HEK293 (cell line): ENCODE measurements around the gene SUPT20HL2.

Experiments used
- CTCF ChIA-PET: fragments of 350-600 bp; formaldehyde crosslinking; extraction: SDS; loops from one replicate; lab custom pipeline; 2021; ENCODE audit warnings: antibody characterized with exemption; lab: Yijun Ruan, JAX
- POLR2A ChIA-PET: fragments of 300-600 bp; formaldehyde crosslinking; extraction: SDS; loops from one replicate; lab custom pipeline; 2020; ENCODE audit warnings: antibody characterized with exemption, inconsistent platforms; lab: Yijun Ruan, JAX
- H3K27ac ChIP-seq: fragments of 200-500 bp; sonication (Bioruptor generic); 2 replicates; pipeline ENCODE4 v1.5.1; 2014; ENCODE audit warnings: low read depth, low read length, control low read depth, inconsistent platforms; ENCODE audit errors: extremely low read depth
- H3K36me3 ChIP-seq, 2 experiments: fragments of 200-500 bp in 1 of 2; sonication (Bioruptor generic) in 1 of 2; 1 replicate in 1 of 2; 2 replicates in 1 of 2; pipeline ENCODE4 v1.5.1; 2014 to 2017; ENCODE audit warnings: inconsistent platforms in 2 of 2, low read length in 2 of 2; ENCODE audit not compliant: control insufficient read depth in 2 of 2, insufficient read depth in 1 of 2
- H3K4me1 ChIP-seq: fragments of 200-500 bp; sonication (Bioruptor generic); 2 replicates; pipeline ENCODE4 v1.5.1; 2014; ENCODE audit warnings: mild to moderate bottlenecking, low read length, inconsistent platforms; ENCODE audit not compliant: control insufficient read depth, insufficient read depth
- H3K4me3 ChIP-seq: 2 replicates; pipeline ENCODE4 v1.5.1; 2011; ENCODE audit warnings: low read depth, mild to moderate bottlenecking, control low read depth, low read length, moderate library complexity
- H3K9me3 ChIP-seq: fragments of 200-500 bp; sonication (Bioruptor generic); 2 replicates; pipeline ENCODE4 v1.5.1; 2014; ENCODE audit warnings: low read depth, low read length, inconsistent platforms; ENCODE audit not compliant: control insufficient read depth, insufficient read depth
- FEZF1 ChIP-seq: fragments of 450-650 bp; formaldehyde crosslinking; IDR thresholded peaks from 2 replicates; pipeline ENCODE4 v1.5.1; 2016; ENCODE audit warnings: missing biosample characterization, missing genetic modification characterization
- KLF1 ChIP-seq: fragments of 450-650 bp; formaldehyde crosslinking; IDR thresholded peaks from 2 replicates; pipeline ENCODE4 v1.5.1; 2016; ENCODE audit warnings: missing biosample characterization, missing genetic modification characterization
- MZF1 ChIP-seq: fragments of 450-650 bp; formaldehyde crosslinking; IDR thresholded peaks from 2 replicates; pipeline ENCODE4 v1.5.1; 2017; ENCODE audit warnings: missing biosample characterization, missing genetic modification characterization, borderline replicate concordance
- OVOL3 ChIP-seq: fragments of 450-650 bp; formaldehyde crosslinking; IDR thresholded peaks from 2 replicates; pipeline ENCODE4 v1.5.1; 2016; ENCODE audit warnings: missing biosample characterization, missing genetic modification characterization
- SETDB1 ChIP-seq: IDR thresholded peaks from one replicate; pipeline ENCODE4 v1.6.1; 2017; ENCODE audit warnings: mild to moderate bottlenecking, low read length, moderate library complexity, mixed read lengths; ENCODE audit not compliant: insufficient read length
- YY2 ChIP-seq: fragments of 450-650 bp; formaldehyde crosslinking; IDR thresholded peaks from 2 replicates; pipeline ENCODE4 v1.5.1; 2016; ENCODE audit warnings: missing biosample characterization, missing genetic modification characterization
- ZBTB49 ChIP-seq: fragments of 450-650 bp; formaldehyde crosslinking; IDR thresholded peaks from 2 replicates; pipeline ENCODE4 v1.5.1; 2016; ENCODE audit warnings: missing biosample characterization, missing genetic modification characterization, low read depth
- ZFP69B ChIP-seq: fragments of 450-650 bp; formaldehyde crosslinking; IDR thresholded peaks from 2 replicates; pipeline ENCODE4 v1.5.1; 2016; ENCODE audit warnings: missing biosample characterization, missing genetic modification characterization
- ZNF10 ChIP-seq: fragments of 450-650 bp; formaldehyde crosslinking; IDR thresholded peaks from 2 replicates; pipeline ENCODE4 v1.5.1; 2017; ENCODE audit warnings: missing biosample characterization, missing genetic modification characterization
- ZNF133 ChIP-seq: fragments of 450-650 bp; formaldehyde crosslinking; IDR thresholded peaks from 2 replicates; pipeline ENCODE4 v1.5.1; 2016; ENCODE audit warnings: missing biosample characterization, missing genetic modification characterization
- ZNF146 ChIP-seq: fragments of 450-650 bp; formaldehyde crosslinking; IDR thresholded peaks from 2 replicates; pipeline ENCODE4 v1.5.1; 2016; ENCODE audit warnings: missing biosample characterization, missing genetic modification characterization
- ZNF221 ChIP-seq: fragments of 450-650 bp; formaldehyde crosslinking; IDR thresholded peaks from 2 replicates; pipeline ENCODE4 v1.5.1; 2017; ENCODE audit warnings: missing biosample characterization, missing genetic modification characterization, borderline replicate concordance
- ZNF366 ChIP-seq: fragments of 450-650 bp; formaldehyde crosslinking; conservative IDR thresholded peaks from 2 replicates; pipeline ENCODE4 v1.5.1; 2016; ENCODE audit warnings: missing biosample characterization, missing genetic modification characterization
- ZNF404 ChIP-seq: fragments of 450-650 bp; formaldehyde crosslinking; IDR thresholded peaks from 2 replicates; pipeline ENCODE4 v1.5.1; 2017; ENCODE audit warnings: missing biosample characterization, missing genetic modification characterization
- ZNF555 ChIP-seq: fragments of 450-650 bp; formaldehyde crosslinking; conservative IDR thresholded peaks from 2 replicates; pipeline ENCODE4 v1.5.1; 2017; ENCODE audit warnings: missing biosample characterization, mild to moderate bottlenecking, missing genetic modification characterization, inconsistent platforms
- ZNF560 ChIP-seq: fragments of 450-650 bp; formaldehyde crosslinking; IDR thresholded peaks from 2 replicates; pipeline ENCODE4 v1.5.1; 2017; ENCODE audit warnings: missing biosample characterization, missing genetic modification characterization, borderline replicate concordance
- ZNF580 ChIP-seq: fragments of 450-650 bp; formaldehyde crosslinking; IDR thresholded peaks from 2 replicates; pipeline ENCODE4 v1.5.1; 2016; ENCODE audit warnings: missing biosample characterization, missing genetic modification characterization
- ZNF624 ChIP-seq: fragments of 450-650 bp; formaldehyde crosslinking; IDR thresholded peaks from 2 replicates; pipeline ENCODE4 v1.5.1; 2017; ENCODE audit warnings: missing biosample characterization, missing genetic modification characterization
- ZNF843 ChIP-seq: fragments of 450-650 bp; formaldehyde crosslinking; IDR thresholded peaks from 2 replicates; pipeline ENCODE4 v1.5.1; 2016; ENCODE audit warnings: missing biosample characterization, missing genetic modification characterization
- ZSCAN16 ChIP-seq: fragments of 450-650 bp; formaldehyde crosslinking; IDR thresholded peaks from 2 replicates; pipeline ENCODE4 v1.5.1; 2016; ENCODE audit warnings: missing biosample characterization, missing genetic modification characterization
- TF ChIP-seq, protein P1 (sequence below): fragments of 450-650 bp; formaldehyde crosslinking; IDR thresholded peaks from 2 replicates; pipeline ENCODE4 v1.5.1; 2016; ENCODE audit warnings: missing biosample characterization, missing genetic modification characterization
- TF ChIP-seq, protein P2 (sequence below): fragments of 450-650 bp; formaldehyde crosslinking; IDR thresholded peaks from 2 replicates; pipeline ENCODE4 v1.5.1; 2016; ENCODE audit warnings: missing biosample characterization, missing genetic modification characterization
- TF ChIP-seq, protein P3 (sequence below): fragments of 450-650 bp; IDR thresholded peaks from 2 replicates; pipeline ENCODE4 v1.5.1; 2018; ENCODE audit warnings: missing biosample characterization, missing genetic modification characterization
- TF ChIP-seq, protein P4 (sequence below): fragments of 450-650 bp; formaldehyde crosslinking; IDR thresholded peaks from 2 replicates; pipeline ENCODE4 v1.5.1; 2016; ENCODE audit warnings: missing biosample characterization, missing genetic modification characterization

Gene SUPT20HL2

GRCh38 chrX:24271262-24271661 is 42.6 kb downstream of the SUPT20HL2 start:
- Histone ChIP-seq H3K36me3 (no peaks in the 10 kb centered on the region), H3K4me1 (no peaks in the 10 kb centered on the region), H3K4me3 (no peak overlapping the region), H3K9me3 (peaks cover 3% of the 10 kb centered on the region; the same call in 1 of the 2 replicates), H3K27ac (no peak overlapping the region)
- CTCF ChIA-PET = no interaction called here
- POLR2A ChIA-PET = no interaction called here
- TF ChIP-seq MZF1 (tag by site-specific recombination) (peak; percentile 78; the same call in 1 of the 2 replicates), ZNF560 (tag by site-specific recombination) (no peak)
- TF ChIP-seq, protein P1, sequence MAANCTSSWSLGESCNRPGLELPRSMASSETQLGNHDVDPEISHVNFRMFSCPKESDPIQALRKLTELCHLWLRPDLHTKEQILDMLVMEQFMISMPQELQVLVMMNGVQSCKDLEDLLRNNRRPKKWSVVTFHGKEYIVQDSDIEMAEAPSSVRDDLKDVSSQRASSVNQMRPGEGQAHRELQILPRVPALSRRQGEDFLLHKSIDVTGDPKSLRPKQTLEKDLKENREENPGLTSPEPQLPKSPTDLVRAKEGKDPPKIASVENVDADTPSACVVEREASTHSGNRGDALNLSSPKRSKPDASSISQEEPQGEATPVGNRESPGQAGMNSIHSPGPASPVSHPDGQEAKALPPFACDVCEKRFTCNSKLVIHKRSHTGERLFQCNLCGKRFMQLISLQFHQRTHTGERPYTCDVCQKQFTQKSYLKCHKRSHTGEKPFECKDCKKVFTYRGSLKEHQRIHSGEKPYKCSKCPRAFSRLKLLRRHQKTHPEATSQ = 0 out of 2 replicates have a peak, but pooled peaks have one; percentile 59
- TF ChIP-seq, all 188 proteins: peak for 2

- H3K9me3 ChIP-seq = peaks cover 3% of the 10 kb centered on the region; the same call in 1 of the 2 replicates
- CTCF ChIA-PET = interaction anchor here (0.6 to 1.2 kb wide), 3 partner anchors 9 to 351 kb away, joined by 3 to 4 read pairs (median 3); no protein-coding TSS in a partner anchor
- POLR2A ChIA-PET = interaction anchor here (0.6 kb wide), 1 partner anchor 199 kb away, joined by 3 read pairs; no protein-coding TSS in a partner anchor
- H3K36me3 ChIP-seq = no peaks in the 10 kb centered on the region
- TF ChIP-seq ZNF221 (tag by site-specific recombination) (no peak), ZNF580 (tag by site-specific recombination) (no peak), ZNF146 (tag by site-specific recombination) (no peak), OVOL3 (tag by site-specific recombination) (no peak), ZNF624 (tag by site-specific recombination) (no peak), FEZF1 (tag by site-specific recombination) (no peak), ZNF843 (no peak)
- TF ChIP-seq, protein P2, sequence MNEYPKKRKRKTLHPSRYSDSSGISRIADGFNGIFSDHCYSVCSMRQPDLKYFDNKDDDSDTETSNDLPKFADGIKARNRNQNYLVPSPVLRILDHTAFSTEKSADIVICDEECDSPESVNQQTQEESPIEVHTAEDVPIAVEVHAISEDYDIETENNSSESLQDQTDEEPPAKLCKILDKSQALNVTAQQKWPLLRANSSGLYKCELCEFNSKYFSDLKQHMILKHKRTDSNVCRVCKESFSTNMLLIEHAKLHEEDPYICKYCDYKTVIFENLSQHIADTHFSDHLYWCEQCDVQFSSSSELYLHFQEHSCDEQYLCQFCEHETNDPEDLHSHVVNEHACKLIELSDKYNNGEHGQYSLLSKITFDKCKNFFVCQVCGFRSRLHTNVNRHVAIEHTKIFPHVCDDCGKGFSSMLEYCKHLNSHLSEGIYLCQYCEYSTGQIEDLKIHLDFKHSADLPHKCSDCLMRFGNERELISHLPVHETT (tag by site-specific recombination) = no peak
- TF ChIP-seq, protein P3, sequence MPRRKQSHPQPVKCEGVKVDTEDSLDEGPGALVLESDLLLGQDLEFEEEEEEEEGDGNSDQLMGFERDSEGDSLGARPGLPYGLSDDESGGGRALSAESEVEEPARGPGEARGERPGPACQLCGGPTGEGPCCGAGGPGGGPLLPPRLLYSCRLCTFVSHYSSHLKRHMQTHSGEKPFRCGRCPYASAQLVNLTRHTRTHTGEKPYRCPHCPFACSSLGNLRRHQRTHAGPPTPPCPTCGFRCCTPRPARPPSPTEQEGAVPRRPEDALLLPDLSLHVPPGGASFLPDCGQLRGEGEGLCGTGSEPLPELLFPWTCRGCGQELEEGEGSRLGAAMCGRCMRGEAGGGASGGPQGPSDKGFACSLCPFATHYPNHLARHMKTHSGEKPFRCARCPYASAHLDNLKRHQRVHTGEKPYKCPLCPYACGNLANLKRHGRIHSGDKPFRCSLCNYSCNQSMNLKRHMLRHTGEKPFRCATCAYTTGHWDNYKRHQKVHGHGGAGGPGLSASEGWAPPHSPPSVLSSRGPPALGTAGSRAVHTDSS = no peak
- no peak overlapping the region for H3K27ac ChIP-seq
- no peaks in the 10 kb centered on the region for H3K4me1 ChIP-seq
- no peak overlapping the region for H3K4me3 ChIP-seq
These were observed 45.1 kb downstream of the SUPT20HL2 start for GRCh38 chrX:24268786-24269185.

- H3K4me1 ChIP-seq = no peaks in the 10 kb centered on the region
- CTCF ChIA-PET = interaction anchor here (1.1 kb wide), 1 partner anchor 291 kb away, joined by 3 read pairs; no protein-coding TSS in a partner anchor
- POLR2A ChIA-PET = no interaction called here
- no peaks in the 10 kb centered on the region for H3K36me3 ChIP-seq
- peaks cover 3% of the 10 kb centered on the region; the same call in 1 of the 2 replicates for H3K9me3 ChIP-seq
- no peak overlapping the region for H3K27ac ChIP-seq
- H3K4me3 ChIP-seq = no peak overlapping the region
- no peak for TF ChIP-seq KLF1 (tag by site-specific recombination)
- no peak for TF ChIP-seq ZNF555 (tag by site-specific recombination)
- no peak for TF ChIP-seq SETDB1
- no peak for TF ChIP-seq OVOL3 (tag by site-specific recombination)
- TF ChIP-seq ZNF133 (tag by site-specific recombination) = no peak
- TF ChIP-seq, protein P4, sequence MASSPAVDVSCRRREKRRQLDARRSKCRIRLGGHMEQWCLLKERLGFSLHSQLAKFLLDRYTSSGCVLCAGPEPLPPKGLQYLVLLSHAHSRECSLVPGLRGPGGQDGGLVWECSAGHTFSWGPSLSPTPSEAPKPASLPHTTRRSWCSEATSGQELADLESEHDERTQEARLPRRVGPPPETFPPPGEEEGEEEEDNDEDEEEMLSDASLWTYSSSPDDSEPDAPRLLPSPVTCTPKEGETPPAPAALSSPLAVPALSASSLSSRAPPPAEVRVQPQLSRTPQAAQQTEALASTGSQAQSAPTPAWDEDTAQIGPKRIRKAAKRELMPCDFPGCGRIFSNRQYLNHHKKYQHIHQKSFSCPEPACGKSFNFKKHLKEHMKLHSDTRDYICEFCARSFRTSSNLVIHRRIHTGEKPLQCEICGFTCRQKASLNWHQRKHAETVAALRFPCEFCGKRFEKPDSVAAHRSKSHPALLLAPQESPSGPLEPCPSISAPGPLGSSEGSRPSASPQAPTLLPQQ (tag by site-specific recombination) = no peak
- no peak for TF ChIP-seq ZNF366 (tag by site-specific recombination)
- no peak for TF ChIP-seq YY2 (tag by site-specific recombination)
- no peak for TF ChIP-seq ZFP69B (tag by site-specific recombination)
- no peak for TF ChIP-seq ZNF404
- TF ChIP-seq ZNF10 (tag by site-specific recombination) = no peak
- TF ChIP-seq ZBTB49 = no peak
- no peak for TF ChIP-seq ZSCAN16 (tag by site-specific recombination)
These were observed 46.9 kb downstream of the SUPT20HL2 start for GRCh38 chrX:24266996-24267395.
